Spinal cord (tissue), 10 donors: ENCODE data around the gene PHF12. TPM values are rescaled to one million over a fixed set of nuclear protein-coding genes. Genes with fewer than 3 reads are reported as not detected.

ENCODE experiments used
- DNase-seq, 6 donors: peaks; one replicate each; pipeline versions ENCODE4 v3.0.0 to v3.0.0-alpha.2; 2013 to 2015; ENCODE audit warnings: low spot score in 6 of 6, low read depth in 4 of 6
- H3K27ac ChIP-seq: one replicate; pipeline ENCODE4 v1.5.1; 2013; ENCODE audit warnings: low read depth, low read length, control low read depth
- H3K27me3 ChIP-seq: one replicate; pipeline ENCODE4 v1.6.1; 2013; ENCODE audit warnings: low read length; ENCODE audit not compliant: control insufficient read depth, insufficient read depth
- H3K36me3 ChIP-seq: one replicate; pipeline ENCODE4 v1.6.1; 2013; ENCODE audit warnings: low read length; ENCODE audit not compliant: control insufficient read depth, insufficient read depth
- H3K4me1 ChIP-seq: one replicate; pipeline ENCODE4 v1.6.1; 2013; ENCODE audit warnings: low read length; ENCODE audit not compliant: control insufficient read depth, insufficient read depth
- H3K4me3 ChIP-seq: one replicate; pipeline ENCODE4 v1.5.1; 2013; ENCODE audit warnings: low read depth, low read length, control low read depth
- H3K9me3 ChIP-seq: one replicate; pipeline ENCODE4 v1.6.1; 2013; ENCODE audit warnings: low read length; ENCODE audit not compliant: control insufficient read depth, insufficient read depth
- WGBS: methylation state at CpG from one replicate; pipeline ENCODE4 v1.1.5; 2013; ENCODE audit warnings: missing lambda C conversion rate; ENCODE audit not compliant: insufficient coverage; 5-methylcytosine and 5-hydroxymethylcytosine counted together
- polyA plus RNA-seq, 2 donors: library from polyadenylated mRNA; unstranded; fragments of 120-200 nt; gene quantifications; one replicate each; pipeline ENCODE4 v1.2.1, GENCODE V29; 2013; ENCODE audit not compliant: insufficient read length in 2 of 2
- total RNA-seq, 2 donors: library from RNA; depleted of rRNA in 1 of 2; stranded (reverse); fragments of 120-200 nt in 1 of 2; fragments of >200 nt in 1 of 2; gene quantifications; one replicate each; pipeline versions ENCODE4 v1.2.3 to v1.2.4, GENCODE V29; 2013 to 2014
- donor health status: healthy.

The PHF12 gene
- total and polyA plus RNA-seq, 4 donors, result 21.3 to 56.0 (median 38.0) TPM

DNA sequence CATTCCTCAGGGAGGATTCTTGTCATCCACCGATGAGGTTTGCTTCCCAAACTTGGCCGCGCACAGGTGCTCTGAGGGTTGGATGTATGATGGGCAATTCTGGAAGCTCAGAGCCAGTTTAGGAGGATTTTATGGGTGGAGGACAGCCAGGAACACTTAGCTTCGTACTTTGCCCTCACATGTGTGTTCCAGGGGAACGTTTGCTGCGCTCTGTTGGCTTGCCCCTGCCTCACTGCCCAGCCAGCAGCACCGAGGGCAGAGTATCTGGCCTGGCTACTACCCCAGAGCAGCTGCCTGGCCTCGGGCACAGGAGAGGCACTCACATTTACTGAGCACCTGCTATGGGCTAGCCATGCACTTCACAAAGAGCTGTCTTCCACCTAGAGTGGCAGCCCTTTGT lies 40.5 kb upstream of the PHF12 start:
- H3K36me3 ChIP-seq, result peaks cover 7% of the 10 kb centered on the region
- no peaks in the 10 kb centered on the region for H3K27me3 ChIP-seq
- no peak overlapping the region for H3K27ac ChIP-seq
- no peak for DNase-seq
- no peaks in the 10 kb centered on the region for H3K9me3 ChIP-seq
- no peak overlapping the region for H3K4me3 ChIP-seq
- WGBS, result 69% methylated on average over 8 of the region's 8 CpGs
- peaks cover 37% of the 10 kb centered on the region for H3K4me1 ChIP-seq

GRCh38 chr17:28989028-28989427 lies 37.7 kb upstream of the PHF12 start:
- H3K9me3 ChIP-seq, result no peaks in the 10 kb centered on the region
- no peak for DNase-seq
- no peak overlapping the region for H3K27ac ChIP-seq
- peaks cover 2% of the 10 kb centered on the region for H3K36me3 ChIP-seq
- no peak overlapping the region for H3K4me3 ChIP-seq
- H3K27me3 ChIP-seq, result no peaks in the 10 kb centered on the region
- H3K4me1 ChIP-seq, result peaks cover 55% of the 10 kb centered on the region

- no CpG with 5 or more reads among the region's 1 CpG for WGBS
- peaks cover 58% of the 10 kb centered on the region for H3K4me1 ChIP-seq
Measured at GRCh38 chr17:28988475-28988874, 37.2 kb upstream of the PHF12 start.

DNA sequence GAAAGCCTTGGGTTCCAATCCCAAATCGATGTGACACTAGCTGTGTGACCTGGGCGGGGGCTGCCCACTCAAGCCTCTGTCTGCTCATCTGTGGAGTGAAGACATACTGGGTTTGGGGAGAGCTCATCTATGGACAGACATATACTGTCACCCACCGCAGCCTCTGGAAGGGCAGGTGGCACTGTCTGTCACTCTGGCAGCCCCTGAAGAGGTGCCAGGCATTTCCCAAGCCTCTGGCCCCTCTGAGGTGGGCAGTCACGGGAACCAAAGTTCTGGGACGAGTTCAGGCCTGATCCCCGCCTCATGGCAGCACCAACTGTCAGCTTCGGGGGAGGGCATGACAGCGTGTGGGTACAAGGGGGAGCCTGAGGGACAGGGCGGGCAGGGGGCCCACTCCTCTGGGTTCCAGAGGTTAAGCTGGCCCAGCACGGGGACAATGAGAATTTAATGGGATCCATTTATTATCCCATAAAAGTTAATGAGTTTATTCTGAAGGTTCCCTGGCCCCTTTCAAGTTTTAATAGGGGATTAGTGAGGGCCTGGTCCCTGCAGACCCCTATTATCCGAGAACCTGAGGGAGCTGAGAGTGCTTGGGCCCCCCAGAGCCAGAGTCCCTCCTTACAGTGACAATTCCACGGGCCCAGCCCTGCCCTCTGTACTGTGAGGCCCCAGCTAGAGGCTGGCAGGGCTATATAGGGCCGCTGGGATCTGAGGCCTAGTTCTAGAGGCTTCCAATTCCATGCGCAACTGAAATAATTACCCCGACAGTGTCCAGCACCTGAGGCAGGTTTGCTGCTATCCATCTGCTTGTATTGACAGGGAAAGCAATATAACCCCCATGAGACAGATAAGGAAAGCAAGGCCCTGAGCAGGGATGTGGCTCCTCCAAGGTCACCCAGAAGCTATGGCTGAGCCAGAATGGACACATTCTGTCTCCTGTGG lies 35.7 kb upstream of the PHF12 start:
- Histone ChIP-seq H3K36me3 (peaks cover 2% of the 10 kb centered on the region), H3K4me3 (no peak overlapping the region)
- 58% methylated on average over 10 of the region's 15 CpGs for WGBS

More at GRCh38 chr17:28988475-28988874, 37.2 kb upstream of the PHF12 start:
- no peaks in the 10 kb centered on the region for H3K9me3 ChIP-seq
- H3K27ac ChIP-seq, result no peak overlapping the region
- no peaks in the 10 kb centered on the region for H3K27me3 ChIP-seq
- H3K4me3 ChIP-seq, result no peak overlapping the region
- no peak for DNase-seq
- peaks cover 2% of the 10 kb centered on the region for H3K36me3 ChIP-seq

DNA sequence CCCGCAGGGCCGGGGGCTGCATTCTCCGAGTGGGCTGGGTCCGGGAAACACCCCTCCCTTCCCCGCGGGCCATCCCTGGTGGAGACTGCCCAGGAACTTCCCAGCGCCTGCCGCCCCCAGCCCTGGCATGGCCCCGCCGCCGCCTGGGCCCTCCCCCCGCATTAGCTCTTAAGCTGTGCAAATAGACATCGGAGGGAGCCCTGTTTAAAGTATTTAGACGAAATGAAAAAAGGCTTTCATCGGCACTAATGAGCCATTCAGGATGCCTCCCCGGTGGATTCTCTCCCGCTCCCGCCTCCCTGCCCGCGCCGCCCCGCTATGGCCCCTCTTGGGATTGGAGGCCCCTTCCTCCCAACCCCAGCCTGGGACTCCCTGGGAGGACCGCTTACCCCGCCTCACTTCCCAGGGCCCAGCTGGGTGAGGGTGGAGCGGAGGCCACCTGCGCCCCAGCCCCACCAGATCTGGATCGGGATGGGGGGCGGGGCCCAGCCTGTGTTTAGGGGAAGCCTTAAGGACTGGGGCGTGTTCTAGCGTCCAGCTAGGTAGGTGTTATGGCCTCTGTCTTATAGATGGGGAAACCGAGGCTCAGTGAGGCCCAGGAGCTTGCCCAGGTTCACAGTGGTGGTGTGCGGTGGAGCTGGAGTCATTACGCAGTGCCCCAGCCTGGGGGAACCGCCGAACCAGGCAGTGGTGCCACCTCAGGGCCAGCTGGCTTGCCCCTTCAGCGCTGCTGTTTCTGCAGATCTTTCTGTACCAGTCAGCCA lies 34.8 kb upstream of the PHF12 start:
- Histone ChIP-seq H3K36me3 (peaks cover 11% of the 10 kb centered on the region), H3K27ac (no peak overlapping the region), H3K9me3 (no peaks in the 10 kb centered on the region), H3K4me1 (peaks cover 53% of the 10 kb centered on the region), H3K4me3 (no peak overlapping the region), H3K27me3 (no peaks in the 10 kb centered on the region)
- 16% methylated on average over 30 of the region's 36 CpGs for WGBS
- peak in 2 of 6 donors; percentile 77 to 90 for DNase-seq

More for the DNA sequence above, 35.7 kb upstream of the PHF12 start:
- DNase-seq, result no peak
- Histone ChIP-seq H3K27ac (no peak overlapping the region), H3K4me1 (peaks cover 50% of the 10 kb centered on the region), H3K9me3 (no peaks in the 10 kb centered on the region), H3K27me3 (no peaks in the 10 kb centered on the region)

GRCh38 chr17:28983286-28984230 lies 32.2 kb upstream of the PHF12 start:
- Histone ChIP-seq H3K4me1 (peaks cover 49% of the 10 kb centered on the region), H3K4me3 (no peak overlapping the region), H3K36me3 (peaks cover 12% of the 10 kb centered on the region), H3K27ac (no peak overlapping the region), H3K9me3 (no peaks in the 10 kb centered on the region), H3K27me3 (no peaks in the 10 kb centered on the region)
- WGBS, result 69% methylated on average over 6 of the region's 7 CpGs
- DNase-seq, result peak in 2 of 6 donors; percentile 73 to 96

DNA sequence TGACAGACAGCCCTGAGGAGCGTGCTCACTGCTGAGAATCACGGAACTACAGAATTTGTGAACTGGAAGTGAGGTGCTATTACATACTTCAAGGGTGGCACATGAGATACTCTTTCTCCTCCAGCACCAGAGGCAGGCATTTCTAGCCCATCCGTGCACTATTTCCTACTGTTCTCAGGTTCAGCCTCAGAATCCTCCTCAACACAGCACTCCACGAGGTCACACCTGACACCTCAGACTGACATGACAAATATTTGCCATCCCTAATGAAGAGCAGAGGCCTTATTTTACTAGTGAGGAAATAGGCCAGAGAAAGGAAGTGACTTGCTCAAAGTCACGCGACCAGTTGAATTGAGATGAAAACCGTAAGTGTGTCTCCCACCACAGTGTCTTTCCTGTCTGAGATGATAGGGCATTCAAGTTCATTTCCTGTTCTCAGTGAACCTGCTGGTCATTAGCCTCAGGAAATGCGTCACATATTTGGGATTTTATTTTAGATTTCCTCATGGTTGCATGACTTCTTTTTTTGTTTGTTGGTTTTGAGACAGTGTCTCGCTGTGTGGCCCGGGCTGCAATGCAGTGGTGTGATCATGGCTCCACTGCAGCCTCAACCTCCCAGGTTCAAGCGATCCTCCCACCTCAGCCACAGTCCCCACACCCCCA lies 30.9 kb upstream of the PHF12 start:
- Histone ChIP-seq H3K27ac (no peak overlapping the region), H3K4me1 (peaks cover 45% of the 10 kb centered on the region), H3K36me3 (peaks cover 17% of the 10 kb centered on the region), H3K27me3 (no peaks in the 10 kb centered on the region), H3K9me3 (no peaks in the 10 kb centered on the region), H3K4me3 (no peak overlapping the region)
- no peak for DNase-seq
- WGBS, result 95% methylated on average over 7 of the region's 11 CpGs

DNA sequence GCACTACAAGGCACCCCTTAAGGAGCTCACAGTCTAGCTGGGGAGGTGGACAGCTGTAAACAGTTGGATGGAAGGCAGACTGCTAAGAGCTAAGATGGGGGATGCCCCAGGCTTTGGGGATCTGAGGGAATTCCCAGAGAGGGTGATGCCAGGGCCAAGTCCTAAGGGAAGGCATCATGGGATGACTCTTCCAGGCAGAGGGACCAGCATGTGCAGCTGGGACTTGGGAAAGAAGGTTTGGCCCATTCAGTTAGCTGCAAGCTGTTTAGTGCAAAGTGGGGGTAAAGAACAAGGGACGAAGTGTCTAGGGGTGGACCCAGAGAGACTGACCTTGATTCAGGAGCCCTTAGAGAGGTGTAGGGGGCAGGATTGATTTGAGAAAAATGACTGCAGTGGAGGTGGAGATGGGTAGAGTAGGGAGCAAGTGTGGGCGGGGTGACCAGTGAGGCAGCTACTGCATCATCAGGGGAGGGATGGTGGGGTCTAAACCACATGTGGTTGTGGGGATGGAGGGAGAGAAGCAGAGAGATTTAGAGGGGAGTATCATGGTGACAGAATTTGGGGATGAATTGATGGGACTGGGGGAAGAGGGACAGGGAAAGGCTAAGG lies 27.1 kb upstream of the PHF12 start:
- peaks cover 44% of the 10 kb centered on the region for H3K4me1 ChIP-seq
- no peak overlapping the region for H3K27ac ChIP-seq
- DNase-seq, result no peak
- 90% methylated on average over 2 of the region's 2 CpGs for WGBS
- H3K4me3 ChIP-seq, result no peak overlapping the region
- no peaks in the 10 kb centered on the region for H3K27me3 ChIP-seq
- H3K36me3 ChIP-seq, result peaks cover 23% of the 10 kb centered on the region
- no peaks in the 10 kb centered on the region for H3K9me3 ChIP-seq
